Astrocyte (in vitro differentiated cells and primary cell): ENCODE data around the gene IL1RAPL2.

Experiments used
- EZH2 ChIP-seq: IDR thresholded peaks from 2 replicates; pipeline ENCODE4 v1.6.1; 2012; ENCODE audit warnings: mild to moderate bottlenecking, low read length, inconsistent platforms; ENCODE audit not compliant: insufficient read depth
- TF ChIP-seq, protein P1 (sequence below): IDR thresholded peaks from 2 replicates; pipeline ENCODE4 v1.5.1; 2011; ENCODE audit warnings: low read depth, mild to moderate bottlenecking, inconsistent platforms, low read length, moderate library complexity; ENCODE audit not compliant: insufficient read depth

DNA sequence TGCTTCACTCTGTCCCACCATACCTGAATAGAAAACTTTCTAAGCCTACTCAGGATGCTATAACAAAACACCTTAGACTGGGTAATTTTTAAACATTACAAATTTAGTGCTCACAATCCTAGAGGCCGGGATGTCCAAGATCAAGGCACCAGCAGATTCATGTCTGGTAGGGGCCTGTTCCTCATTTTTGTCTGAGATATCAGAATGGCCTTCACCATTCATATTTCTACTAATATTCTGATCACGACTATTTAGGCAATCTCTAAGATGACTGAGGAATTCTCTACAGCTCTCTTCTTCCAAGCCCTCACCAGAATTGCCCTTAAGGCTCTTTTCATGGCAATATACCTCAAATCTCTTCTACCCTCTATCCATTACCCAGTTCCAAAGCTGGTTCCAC, 1178.9 kb downstream of the IL1RAPL2 start:
- TF ChIP-seq, protein P1, sequence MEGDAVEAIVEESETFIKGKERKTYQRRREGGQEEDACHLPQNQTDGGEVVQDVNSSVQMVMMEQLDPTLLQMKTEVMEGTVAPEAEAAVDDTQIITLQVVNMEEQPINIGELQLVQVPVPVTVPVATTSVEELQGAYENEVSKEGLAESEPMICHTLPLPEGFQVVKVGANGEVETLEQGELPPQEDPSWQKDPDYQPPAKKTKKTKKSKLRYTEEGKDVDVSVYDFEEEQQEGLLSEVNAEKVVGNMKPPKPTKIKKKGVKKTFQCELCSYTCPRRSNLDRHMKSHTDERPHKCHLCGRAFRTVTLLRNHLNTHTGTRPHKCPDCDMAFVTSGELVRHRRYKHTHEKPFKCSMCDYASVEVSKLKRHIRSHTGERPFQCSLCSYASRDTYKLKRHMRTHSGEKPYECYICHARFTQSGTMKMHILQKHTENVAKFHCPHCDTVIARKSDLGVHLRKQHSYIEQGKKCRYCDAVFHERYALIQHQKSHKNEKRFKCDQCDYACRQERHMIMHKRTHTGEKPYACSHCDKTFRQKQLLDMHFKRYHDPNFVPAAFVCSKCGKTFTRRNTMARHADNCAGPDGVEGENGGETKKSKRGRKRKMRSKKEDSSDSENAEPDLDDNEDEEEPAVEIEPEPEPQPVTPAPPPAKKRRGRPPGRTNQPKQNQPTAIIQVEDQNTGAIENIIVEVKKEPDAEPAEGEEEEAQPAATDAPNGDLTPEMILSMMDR: no peak
- TF ChIP-seq EZH2: no peak
